Neural cell (in vitro differentiated cells): Measurements from ENCODE around the gene ZBTB46.

Experiments used
- CTCF ChIP-seq: fragments of 450-650 bp; IDR thresholded peaks from 2 replicates; pipeline ENCODE4 v1.5.1; 2014; ENCODE audit warnings: antibody characterized with exemption, mild to moderate bottlenecking, moderate library complexity; ENCODE audit not compliant: poor library complexity, severe bottlenecking
- EP300 ChIP-seq: fragments of 450-650 bp; conservative IDR thresholded peaks from 2 replicates; pipeline ENCODE4 v1.6.1; 2014; ENCODE audit warnings: antibody characterized with exemption, mild to moderate bottlenecking, moderate library complexity; ENCODE audit not compliant: poor library complexity, severe bottlenecking
- EZH2 ChIP-seq: fragments of 200-600, 300-800 bp; shearing (Covaris generic), sonication (generic); IDR thresholded peaks from 2 replicates; pipeline ENCODE4 v1.6.1; 2014; ENCODE audit warnings: antibody characterized with exemption, low read length, borderline replicate concordance, mild to moderate bottlenecking; ENCODE audit not compliant: insufficient read depth, poor library complexity, severe bottlenecking
- MXI1 ChIP-seq: fragments of 450-650 bp; conservative IDR thresholded peaks from 2 replicates; pipeline ENCODE4 v1.6.1; 2014; ENCODE audit warnings: antibody characterized with exemption, mild to moderate bottlenecking; ENCODE audit not compliant: poor library complexity, severe bottlenecking
- POLR2AphosphoS5 ChIP-seq: IDR thresholded peaks from 2 replicates; pipeline ENCODE4 v1.6.1; 2012
- RAD21 ChIP-seq: fragments of 450-650 bp; conservative IDR thresholded peaks from 2 replicates; pipeline ENCODE4 v1.6.1; 2014; ENCODE audit warnings: antibody characterized with exemption, mild to moderate bottlenecking, moderate library complexity
- REST ChIP-seq: IDR thresholded peaks from 2 replicates; pipeline ENCODE4 v1.6.1; 2012; ENCODE audit warnings: borderline replicate concordance
- SMC3 ChIP-seq: fragments of 450-650 bp; conservative IDR thresholded peaks from 2 replicates; pipeline ENCODE4 v1.6.1; 2014; ENCODE audit warnings: antibody characterized with exemption, mild to moderate bottlenecking, moderate library complexity; ENCODE audit not compliant: poor library complexity
- TAF1 ChIP-seq: IDR thresholded peaks from 2 replicates; pipeline ENCODE4 v1.6.1; 2012; ENCODE audit warnings: low read depth

GRCh38 chr20:63751471-63752271, 79.4 kb downstream of the ZBTB46 start:
- TF ChIP-seq EP300 (no peak), REST (no peak), POLR2AphosphoS5 (no peak), EZH2 (no peak), SMC3 (no peak), CTCF (no peak), TAF1 (no peak), MXI1 (no peak), RAD21 (no peak)
